GM12873 (cell line): ENCODE data around the gene NCOA1.

Experiments used
- CTCF ChIP-seq: IDR thresholded peaks from 2 replicates; pipeline ENCODE4 v1.5.1; 2012; ENCODE audit warnings: low read depth, mild to moderate bottlenecking, moderate library complexity, low read length, control low read depth; ENCODE audit not compliant: insufficient read depth; ENCODE audit errors: missing control alignments

NCOA1 gene

GRCh38 chr2:24456599-24457556, 34.2 kb upstream of the NCOA1 start:
- TF ChIP-seq CTCF, result no peak

GRCh38 chr2:24457696-24458386, 33.2 kb upstream of the NCOA1 start:
- TF ChIP-seq CTCF, result no peak

GRCh38 chr2:24459224-24460161, 31.6 kb upstream of the NCOA1 start:
- no peak for TF ChIP-seq CTCF

GRCh38 chr2:24461685-24462084, 29.4 kb upstream of the NCOA1 start:
- no peak for TF ChIP-seq CTCF

- no peak for TF ChIP-seq CTCF
These were observed 27.8 kb upstream of the NCOA1 start for GRCh38 chr2:24463271-24463670.

- no peak for TF ChIP-seq CTCF
These were observed 23.9 kb upstream of the NCOA1 start for GRCh38 chr2:24466871-24467870.
